GM19240 (cell line): Measurements from ENCODE around the gene DPP10.
"Not testable (repeated sequence)": the region's sequence is repeated elsewhere in the genome, so short reads cannot be mapped to it uniquely, and the experiment has no call there.

Experiments
- DNase-seq: peaks from one replicate; pipeline ENCODE4 v3.0.0; 2011; ENCODE audit warnings: low spot score; ENCODE audit not compliant: insufficient read length

The DPP10 gene

DNA sequence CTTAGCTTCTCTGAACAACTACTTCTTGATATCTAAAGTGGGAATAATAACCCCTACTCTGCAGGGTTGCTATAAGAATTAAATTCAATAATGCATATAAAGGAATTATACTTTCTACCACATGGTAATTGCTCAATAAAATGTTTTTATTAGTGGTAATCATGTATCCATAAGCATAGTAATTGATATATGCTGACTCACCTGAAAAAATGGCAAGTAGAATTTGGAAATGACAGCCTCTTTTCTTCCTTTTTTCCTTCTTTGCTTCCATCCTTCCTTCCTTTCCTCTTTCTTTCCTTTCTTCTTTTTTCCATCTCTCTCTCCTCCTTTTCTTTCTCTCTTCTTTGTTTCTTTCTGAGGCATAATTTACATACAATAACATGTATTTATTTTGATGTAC lies 65.3 kb downstream of the DPP10 start:
- DNase-seq: no peak

DNA sequence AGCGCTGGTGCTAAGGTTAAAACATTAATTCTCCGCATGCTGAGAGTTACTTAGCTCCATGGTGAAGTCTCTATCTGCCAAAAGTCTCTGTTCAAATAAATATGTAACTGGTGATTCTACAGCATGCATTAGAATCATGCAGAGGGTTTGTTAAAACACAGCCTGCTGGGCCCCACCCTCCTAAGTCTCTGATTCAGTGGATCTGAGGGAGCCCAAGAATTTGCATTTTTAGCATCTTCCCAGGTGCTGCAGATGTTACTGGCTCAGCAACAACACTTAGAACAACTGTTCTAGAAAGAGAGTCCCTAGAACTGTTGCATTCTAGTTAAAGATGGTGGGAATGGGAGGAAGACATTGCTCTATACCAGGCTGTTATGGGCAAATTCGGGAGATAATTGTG lies 73.4 kb downstream of the DPP10 start:
- no peak for DNase-seq

DNA sequence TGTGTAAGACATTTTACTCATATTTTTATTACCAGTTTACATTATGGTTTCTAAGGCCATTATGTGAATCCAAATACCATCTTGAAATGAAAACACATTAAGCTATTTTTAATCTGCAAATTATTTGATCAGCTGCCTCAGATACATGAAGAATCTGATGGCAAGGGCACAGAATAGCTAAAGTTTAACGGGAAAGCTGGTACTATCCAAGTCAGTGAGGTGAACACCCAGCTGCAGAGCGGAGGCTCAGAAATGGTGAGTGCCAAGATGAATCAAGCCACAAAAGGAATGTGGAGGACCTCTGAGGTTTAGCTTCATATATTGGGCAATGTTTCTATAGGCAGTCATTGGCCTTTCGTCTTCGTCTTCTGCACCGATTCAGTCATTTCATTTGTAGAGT lies 75.1 kb downstream of the DPP10 start:
- DNase-seq: no peak

DNA sequence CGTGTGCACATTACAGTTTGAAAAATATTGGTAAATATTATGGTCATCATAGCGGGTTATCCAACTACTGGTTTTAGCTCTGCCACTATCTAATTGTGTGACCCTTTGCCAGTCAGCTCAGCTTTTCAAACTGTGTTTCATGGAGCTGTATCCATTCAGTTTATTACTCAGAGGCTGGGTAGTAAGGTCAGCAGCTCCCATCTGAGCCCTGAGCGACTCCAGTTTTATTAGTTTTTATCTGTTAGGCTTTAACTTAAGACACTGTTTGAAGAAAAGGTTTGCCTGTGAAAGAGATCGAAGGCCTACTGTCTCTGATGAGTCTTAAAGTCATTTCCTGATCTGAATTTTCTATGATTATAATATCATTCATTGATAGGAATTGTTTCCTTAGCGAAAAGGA lies 76.3 kb downstream of the DPP10 start:
- no peak for DNase-seq

DNA sequence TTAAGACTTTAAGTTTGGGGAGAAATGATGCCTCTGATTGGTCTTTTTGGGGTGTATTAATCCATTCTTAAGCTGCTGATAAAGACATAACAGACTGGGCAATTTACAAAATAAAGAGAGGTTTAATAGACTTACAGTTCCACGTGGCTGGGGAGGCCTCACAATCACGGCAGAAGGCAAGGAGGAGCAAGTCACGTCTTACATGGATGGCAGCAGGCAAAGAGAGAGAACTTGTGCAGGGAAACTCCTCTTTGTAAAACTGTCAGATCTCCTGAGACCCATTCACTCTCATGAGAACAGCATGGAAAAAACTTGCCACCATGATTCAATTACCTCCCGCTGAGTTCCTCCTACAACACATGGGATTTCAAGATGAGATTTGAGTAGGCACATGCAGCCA lies 80.2 kb downstream of the DPP10 start:
- not testable (repeated sequence) for DNase-seq

DNA sequence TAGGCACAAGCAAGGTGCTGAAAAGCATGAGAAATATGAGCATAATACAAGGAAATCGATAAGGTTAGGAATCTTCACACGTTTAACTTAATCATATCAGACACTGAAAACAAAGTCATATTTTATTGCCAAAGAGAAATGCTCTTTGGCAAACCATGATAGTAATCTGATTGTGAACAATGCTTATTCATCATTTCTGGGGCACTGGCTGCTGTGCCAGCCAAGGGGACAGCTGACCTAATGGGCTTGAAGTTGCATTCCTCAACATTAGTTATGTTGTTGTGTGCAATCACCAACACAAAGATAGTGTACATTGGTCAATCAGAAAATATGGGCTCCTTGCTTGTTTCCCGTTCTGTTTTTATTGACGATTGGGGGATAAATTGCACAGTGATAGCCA lies 83.5 kb downstream of the DPP10 start:
- no peak for DNase-seq

DNA sequence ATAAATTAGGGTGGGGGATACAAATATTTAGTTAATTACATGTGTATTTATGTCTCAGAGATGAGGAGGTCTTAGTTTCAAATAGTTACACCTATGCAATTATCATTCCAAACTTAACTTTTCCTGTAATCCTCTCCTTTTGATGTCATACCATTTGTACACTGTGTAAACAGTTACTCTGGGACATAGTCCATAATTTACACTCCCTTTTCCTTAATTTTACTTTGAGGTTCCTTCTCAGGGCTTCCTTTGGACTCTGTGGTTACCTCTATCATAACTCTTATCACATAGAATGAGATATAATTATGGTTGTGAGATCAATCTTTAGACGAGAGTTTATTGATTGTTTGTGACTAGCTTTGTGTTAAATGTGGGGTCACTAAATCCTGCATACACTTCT lies 84.4 kb downstream of the DPP10 start:
- no peak for DNase-seq

DNA sequence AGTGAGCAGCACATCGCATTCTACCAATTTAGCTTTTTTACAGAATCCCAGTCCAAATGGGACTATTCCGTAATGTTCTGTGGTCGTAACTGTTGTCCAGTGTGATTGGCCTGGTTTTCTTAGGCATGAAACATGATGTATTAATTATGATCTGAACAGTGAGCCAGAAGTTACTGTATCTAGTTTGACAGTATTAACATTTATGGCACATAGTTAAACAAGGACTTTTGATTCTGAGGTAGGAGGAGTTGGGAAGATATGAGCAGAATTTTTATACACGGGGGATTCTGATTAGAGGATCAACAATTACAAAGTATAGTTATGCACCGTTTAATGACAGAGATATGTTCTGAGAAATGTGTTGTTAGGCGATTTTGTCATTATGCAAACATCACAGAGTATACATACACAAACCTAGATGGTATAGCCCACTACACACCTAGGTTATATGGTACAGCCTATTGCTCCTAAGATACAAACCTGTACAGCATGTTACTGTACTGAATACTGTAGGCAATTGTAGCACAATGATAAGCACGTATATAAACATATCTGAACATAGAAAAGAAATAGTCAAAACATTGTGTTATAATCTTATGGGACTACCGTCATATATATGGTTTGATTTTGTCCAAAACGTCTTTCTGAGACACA lies 85.0 kb downstream of the DPP10 start:
- no peak for DNase-seq

DNA sequence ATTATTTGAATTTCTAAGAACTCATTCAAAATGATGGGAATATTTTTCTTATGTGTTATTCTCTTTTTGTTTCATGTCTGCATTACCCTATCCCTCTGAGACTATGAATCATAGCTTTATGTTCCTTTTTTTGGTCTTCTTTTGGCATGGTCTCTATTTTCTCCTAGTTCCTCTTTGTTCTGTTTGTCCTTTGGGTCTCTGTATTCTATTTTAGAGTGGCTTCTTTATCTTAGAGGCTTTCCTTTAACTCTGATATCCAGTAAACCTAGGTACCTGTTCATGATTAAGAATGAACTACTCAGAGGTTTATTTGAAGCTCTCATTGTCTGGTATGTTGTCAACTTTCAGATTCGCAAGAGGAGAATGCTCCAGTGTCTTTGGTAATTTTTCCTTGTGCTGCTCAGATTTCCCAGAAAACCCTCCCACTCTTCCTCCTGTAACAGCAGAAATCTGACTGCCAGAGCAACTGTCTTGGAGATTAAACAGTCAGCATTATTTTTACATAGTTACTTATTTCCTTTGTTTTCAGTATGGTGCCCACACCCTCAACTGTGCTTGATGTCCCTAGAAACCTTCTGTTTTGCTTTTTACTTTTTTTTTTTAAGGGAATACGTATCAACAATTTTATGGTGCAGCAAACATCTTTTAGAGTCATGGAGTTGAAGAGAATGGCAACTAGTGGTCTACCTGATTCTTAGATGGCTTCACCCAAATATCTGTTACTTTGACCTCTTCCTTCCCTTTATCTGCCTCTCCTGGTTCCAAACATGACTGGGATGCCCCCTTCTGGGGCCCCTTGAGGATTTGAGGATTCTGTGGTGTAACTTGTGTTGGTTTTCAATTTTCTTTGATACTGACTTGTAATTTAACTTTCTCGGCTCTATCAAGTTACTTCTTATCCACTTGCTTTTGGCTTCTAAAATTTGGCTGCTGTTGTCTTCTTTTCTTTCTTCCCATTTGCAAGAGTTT lies 92.0 kb downstream of the DPP10 start:
- DNase-seq: no peak

DNA sequence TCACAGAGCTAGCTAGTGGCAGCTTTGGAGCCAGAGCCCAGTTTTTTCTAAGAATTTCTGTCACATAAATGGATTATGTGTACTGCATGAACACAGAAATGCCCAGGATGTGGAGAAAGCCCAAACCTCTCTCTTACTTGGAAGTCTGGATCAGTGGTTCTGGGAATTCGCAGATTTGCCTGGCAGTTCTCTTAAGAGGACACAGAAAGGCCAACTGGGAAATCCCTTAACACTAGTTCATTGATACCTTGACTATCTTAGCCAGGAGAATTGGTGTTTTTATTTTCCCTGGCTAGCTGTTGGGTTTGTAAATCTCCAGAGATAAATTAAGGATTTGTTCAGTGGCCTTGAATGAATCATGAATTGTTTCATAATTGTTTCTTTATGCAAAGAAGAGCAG lies 95.3 kb downstream of the DPP10 start:
- DNase-seq: no peak

DNA sequence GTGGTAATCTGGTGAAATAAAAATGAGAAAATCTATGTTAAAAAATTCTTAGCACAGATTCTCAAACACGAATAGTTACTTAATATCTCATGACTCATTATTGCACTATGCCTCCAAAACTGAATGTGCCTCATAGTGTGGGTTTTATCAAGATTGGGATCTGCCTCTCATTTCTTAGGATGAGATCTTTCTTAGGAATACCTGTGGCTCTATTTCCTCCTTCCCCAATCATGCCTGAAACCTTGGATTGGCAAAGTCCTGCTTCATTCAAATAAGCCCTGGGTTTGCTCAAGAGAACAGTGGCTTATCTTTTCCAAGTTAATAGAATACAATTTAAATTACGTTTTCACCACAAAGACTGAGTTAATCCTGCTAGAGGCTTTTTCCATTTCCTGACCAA lies 100.3 kb downstream of the DPP10 start:
- no peak for DNase-seq

DNA sequence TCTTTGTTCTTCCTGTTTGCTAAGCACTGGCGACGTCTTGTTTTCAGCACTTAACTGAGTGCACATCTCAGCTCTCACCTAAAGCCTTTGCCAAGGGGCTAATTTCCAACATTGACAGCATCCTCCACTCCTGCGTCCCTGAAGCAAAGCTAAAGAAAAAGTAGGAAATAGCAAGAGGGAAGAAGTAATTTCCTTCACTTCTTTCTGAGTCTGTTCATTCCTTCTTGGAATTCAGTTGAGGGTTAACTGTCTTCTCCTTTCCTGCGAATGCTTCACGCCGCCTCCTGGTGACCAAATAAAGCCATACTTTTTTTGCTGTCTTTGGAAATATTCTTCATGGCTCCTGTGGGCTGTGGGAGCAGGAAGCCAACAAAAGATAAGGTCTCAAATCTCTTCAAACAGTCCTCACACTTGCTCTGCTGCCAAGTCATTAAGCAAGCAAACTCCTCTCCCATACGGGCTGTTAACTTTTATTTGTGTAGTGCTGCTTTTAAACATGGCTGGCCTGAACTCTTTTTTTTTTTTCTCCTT lies 100.9 kb downstream of the DPP10 start:
- no peak for DNase-seq

DNA sequence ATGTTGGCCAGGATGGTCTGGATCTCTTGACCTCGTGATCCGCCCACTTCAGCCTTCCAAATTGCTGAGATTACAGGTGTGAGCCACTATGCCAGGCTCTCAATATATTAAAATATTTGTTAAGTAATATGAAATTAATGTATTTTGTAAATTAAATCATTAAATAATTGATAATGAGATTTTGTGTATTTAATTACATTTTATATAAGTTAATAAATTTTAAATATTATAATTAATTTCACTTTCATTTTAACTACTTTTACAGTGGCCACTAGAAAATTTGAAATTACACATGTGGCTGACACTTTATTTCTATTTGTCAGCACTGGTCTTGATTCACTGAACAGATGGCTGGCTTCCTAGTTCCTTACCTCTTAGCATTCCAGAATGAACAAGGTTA lies 102.6 kb downstream of the DPP10 start:
- no peak for DNase-seq

DNA sequence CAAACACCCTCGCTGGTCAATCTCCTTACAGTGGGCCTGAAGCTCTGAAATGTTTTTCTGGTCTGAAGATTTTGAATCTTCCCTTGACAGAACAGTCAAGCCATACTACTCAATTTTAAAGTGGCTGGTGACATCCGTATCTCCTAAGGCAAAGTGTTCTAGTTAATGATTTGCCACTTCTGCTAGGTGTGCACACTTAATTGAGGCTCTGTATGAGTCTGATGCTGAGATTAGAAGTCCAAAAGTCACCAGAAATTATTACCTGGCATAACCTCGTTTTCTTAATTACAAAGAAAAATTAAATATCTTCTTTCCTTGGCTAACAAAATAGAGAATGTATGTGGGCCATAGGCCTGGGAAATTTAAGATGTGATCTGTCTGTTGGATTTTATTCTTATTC lies 104.1 kb downstream of the DPP10 start:
- DNase-seq: no peak

DNA sequence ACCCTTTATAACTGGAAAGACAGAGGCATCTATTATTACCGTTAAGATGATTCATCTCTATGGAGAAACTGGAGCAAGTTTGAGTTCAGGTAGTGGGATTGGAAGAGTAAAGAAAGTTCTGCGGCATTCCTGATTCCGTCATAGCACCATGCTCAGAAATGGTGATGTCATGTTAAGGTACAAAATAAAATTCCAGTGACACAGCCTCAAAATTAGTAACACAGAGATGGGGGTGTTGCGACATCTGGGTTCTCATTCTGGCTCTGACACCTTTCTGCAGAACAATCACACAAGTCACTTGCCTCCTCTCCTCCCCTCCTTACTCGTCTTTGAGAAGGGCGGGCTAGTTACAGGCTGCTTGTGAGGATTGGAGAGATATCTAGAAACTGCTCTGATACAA lies 105.7 kb downstream of the DPP10 start:
- no peak for DNase-seq

DNA sequence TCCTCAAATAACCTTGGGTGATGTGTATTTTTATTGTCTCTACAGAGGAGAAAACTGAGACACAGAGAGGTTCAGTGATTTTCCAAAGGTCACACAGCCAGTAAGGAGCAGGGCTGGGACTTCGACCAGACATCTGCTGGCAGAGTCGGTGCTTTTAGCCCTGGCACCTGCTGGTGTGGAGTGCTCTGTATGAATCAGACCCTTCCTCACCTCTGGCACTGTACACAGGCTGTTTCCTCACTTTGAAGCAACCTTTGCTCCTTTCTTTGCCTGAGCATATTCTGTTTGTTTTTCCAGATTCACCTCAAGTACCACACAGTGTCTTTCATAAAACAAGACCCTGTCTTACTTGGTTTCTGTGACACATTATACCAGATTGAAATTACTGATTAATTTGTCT lies 107.9 kb downstream of the DPP10 start:
- no peak for DNase-seq

DNA sequence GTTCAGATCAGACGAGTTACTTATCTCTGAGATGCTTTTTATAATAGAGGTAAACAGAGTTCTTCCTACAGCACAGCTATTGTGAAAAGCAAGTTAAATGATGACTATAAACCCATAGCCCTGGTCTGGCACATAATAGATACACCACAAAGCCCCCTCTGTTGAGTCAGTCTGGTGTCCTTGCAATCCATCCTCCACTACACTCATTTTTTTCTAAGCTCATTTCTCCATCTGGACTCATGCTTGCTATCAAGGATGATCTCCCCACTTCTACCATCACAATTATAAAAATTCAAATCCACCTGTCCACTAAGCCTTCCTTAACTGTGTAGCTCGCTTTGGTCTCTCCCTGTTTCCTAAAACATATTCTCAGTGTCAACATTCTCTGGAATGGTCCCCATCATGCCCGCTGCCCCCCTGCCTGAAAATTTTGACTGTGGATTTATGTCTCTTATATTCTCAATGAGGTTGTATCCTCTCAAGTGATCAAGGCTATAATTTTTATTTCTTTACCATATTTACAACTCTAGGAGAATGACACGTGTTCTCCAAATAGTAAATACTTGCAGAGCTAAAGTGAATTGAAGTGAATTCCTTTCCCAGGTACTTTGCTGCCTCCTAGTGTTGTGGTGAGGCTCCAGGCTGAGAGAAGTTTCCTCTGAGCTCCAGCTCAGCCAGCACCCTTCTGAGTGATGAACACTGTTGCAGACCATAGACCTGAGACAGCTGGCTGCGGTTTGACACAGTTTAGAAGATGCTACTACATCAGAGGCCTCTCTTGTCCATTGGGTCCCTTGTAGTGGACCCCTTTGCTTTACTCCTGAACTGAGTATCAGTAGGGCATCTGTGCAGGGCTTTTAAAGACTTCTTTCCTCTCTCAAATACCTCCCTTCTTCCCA lies 108.7 kb downstream of the DPP10 start:
- no peak for DNase-seq

DNA sequence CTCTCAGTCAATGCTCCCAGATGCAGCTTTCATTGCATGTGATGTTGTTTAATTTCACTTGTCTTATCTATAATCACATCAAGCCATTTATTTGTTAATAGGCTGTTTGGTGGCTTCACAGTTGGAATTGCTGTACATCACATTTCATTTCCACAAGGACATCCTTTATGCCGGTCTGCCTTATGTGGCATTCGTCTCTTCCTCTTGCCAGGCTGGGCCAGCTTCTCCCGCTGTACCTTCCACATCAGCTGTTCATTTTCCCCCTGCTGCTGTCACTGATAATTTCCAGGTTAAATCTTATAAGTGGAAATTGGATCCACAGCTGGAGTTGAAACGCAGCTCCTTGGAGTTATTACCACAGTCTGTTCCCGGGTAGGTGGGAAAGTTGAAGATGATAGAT lies 110.6 kb downstream of the DPP10 start:
- no peak for DNase-seq

DNA sequence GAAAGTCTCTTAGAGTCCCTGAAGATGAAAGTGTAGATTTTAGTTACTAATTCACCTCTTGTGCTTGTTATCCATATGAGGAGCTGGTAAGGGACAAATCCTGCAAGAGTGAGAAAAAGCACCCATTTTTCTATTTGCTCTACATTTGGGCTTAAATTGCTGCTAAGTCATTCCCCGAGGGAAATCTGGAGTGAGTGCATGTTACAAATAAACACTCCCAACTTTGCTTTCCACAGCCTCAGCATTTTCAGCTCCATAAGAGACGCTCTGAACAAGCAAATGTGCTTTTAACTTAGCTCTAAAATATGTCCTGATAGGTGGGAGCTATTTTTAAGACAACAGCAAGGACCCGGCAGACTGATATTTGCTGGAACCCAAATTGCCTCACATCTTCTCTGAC lies 126.7 kb downstream of the DPP10 start:
- DNase-seq: no peak

DNA sequence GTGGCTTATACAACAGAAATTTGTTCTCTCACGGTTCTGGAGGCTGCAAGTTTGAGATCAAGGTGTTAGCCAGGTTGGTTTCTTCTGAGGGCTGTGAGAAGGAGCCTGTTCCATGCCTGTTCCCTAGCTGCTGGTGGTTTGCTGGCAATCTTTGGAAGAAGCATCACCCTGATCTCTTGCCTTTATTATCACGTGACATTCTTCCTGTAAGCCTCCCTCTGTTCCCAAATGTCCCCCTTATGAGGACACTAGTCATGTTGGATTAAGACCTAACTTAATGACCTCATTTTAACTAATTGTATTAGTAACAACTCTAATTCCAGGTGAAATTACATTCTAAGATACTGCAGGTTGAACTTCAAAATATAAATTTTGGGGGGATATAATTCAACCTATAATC lies 135.2 kb downstream of the DPP10 start:
- no peak for DNase-seq

DNA sequence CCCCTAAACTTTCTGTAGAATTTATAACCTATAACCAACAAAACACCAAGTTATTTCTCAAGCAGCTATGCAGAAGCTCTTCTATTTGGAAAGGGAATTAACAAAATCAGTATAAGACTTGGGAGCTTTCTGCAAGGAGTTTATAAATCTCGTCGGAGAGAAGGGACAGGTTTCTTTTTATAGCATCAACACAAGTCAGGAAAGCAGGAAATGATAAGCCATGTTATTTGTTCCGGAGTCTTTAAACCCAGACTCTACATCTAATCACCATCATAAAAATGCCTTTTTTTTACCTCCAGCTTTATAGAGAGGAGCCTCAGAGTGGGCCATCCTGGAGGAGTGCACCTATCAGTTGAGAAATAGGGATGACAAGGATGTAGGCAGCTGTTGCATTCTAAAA lies 137.1 kb downstream of the DPP10 start:
- no peak for DNase-seq

DNA sequence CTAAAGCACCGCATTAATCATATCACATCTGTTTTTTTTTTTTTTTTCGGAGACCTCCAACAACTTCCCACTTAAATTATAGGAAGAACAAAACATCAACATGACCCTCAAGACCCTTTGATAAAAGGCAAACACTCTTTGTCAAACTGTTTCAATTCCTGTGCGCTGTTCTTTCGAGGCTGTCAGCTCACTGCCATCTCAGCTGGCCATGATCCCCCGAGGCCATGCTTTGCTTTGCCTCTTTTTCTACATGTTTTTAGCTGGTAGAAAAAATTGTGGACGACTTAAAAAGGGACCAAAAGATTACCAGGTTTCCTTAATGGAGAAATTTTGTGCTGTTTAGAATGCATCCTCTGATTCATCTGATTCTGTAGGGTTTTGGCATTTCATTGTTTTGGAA lies 138.2 kb downstream of the DPP10 start:
- DNase-seq: no peak
